NCI-H2081 (cell line): ENCODE results near the gene ZNF423.
"Not testable (repeated sequence)": the region's sequence is repeated elsewhere in the genome, so short reads cannot be mapped to it uniquely, and the experiment has no call there.

Experiments used
- DNase-seq, 2 experiments: peaks; one replicate each; lab custom pipeline; 2025; lab: John Stamatoyannopoulos, UW

ZNF423 gene

DNA sequence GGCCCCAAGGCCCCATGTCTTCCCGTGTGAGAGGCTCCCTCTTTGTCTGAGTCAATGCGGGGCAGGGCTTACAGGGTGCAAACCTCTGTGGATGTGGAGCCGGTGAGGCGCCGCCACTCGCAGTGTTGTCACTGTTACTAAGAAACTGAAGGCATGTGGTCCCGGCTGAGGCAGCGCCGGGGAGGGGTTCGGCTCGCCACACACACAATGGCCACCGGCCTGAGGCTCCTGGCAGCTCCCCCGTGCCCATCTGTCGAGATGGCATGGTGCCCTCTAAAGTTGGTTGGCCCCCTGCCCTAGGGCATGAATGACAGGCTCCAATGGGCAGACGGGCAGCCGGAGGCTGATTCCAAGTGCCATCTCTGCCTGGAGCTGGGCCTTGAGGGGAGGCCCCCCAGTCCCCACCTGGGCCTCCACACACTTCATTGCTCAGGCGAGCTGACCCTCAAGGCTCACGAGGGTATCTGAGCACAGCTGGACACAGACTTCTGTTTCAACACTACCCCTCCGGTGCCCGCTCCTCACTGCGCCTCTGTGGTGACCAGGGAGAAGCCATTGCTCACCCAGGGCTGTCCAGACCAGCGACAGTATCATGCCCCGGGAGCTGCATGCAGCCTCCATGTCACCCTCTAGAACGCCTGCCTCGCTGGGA, 345.1 kb downstream of the ZNF423 start:
- DNase-seq: no peak

DNA sequence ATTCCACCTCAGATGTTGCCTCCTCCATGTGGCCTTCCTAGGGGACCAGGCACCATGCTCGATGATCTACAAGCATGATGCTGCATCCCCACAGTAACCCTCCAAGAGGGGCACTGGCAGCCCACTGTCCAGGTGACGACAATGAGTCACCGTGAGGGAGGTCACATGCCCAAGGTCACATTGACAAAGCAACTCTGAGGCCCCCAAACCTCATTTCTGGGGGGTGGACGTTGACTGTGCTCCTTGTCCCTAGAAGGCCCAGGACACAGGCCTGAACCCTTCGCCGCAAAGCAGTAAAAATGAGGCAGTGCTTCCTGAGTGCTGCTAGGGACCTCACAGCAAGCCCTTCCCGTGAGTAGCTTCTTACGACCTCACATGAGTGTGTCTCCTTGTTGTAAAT, 345.8 kb downstream of the ZNF423 start:
- no peak for DNase-seq

DNA sequence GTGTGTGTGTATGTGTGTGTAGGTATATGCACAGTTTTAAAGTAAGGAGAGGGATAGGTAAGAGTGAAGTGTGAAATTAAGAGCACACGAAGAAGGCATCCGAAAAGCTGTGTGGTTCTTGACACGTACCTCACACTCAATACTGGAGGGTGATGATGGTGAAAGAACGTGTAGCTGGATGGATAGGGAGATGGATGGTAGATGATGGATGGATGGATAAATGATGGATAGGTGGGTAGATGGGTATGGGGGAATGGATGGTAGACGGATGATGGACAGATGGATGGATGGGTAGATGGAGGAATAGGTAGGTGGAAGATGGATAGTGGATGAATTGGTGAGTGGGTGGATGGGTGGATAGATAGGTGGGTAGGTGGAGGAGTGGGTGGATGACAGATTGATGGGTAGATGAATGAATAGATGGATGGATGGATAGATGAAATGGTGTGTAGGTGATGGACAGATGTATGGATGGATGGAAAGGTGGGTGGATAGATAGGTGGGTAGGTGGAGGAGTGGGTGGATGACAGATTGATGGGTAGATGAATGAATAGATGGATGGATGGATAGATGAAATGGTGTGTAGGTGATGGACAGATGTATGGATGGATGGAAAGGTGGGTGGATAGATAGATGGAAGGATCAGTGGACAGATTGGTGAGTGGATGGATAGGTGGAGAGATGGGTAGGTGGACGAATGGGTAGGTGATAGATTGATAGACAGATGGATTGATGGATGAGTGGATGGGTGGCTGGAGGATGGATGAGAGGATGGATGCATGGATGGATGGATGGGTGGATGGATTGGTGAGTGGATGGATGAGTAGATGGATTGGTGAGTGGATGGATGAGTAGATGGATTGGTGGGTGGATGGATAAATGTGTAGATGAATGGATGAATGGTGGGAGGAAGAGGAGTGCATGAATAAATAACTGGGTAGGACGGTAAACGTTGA, 349.6 kb downstream of the ZNF423 start:
- not testable (repeated sequence) for DNase-seq

DNA sequence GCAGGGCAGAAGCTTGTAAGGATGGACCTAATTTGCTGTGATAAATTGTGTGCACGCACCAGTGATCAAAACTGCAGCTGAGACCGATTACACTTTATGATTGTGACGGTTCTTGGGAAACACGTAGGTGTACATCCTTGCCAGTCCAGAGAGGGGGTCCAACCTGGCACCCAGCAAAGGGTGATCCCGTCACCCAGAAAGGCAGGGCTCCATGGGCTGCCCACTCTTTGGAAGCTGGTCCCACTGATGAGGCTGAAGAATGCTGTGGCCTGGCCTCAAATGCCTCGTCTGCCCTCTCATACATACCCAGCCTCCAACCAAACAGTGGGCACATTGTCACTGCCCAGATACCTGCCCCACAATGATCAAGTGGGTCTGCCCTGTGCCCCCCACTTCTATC, 350.4 kb downstream of the ZNF423 start:
- no peak for DNase-seq

DNA sequence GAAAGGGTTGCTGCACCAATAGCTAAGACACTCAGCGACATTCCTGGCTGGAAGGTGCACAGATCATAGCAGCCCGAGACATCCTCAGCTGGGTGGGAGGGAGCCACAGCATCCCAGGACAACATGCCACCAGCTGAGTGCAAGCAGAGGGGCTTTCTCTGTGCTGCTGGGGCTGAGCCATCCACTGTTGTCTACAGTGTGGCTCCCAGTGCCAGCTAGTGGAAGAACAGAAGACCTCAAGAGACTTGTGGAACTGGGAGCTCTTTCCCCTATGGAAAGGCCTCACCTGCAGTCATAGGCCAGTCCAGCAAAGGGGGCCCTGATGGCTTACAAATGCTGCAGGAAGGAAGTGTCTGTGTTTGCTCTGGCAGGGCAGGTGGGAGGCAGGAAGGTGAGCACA, 351.3 kb downstream of the ZNF423 start:
- no peak for DNase-seq

DNA sequence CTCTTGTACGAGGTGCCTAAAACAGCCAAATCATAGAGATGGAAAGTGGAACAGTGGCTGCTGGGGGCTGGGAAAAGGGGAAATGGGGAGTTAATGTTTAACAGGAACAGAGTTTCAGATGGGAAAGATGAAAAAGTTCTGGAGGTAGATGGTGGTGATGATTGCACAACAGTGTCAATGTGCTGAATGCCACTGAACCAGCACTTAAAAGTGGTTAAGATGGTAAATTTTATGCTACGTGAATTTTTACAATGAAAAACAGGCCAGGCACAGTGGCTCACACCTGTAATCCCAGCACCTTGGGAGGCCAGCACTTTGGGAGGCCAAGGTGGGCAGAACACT, 351.9 kb downstream of the ZNF423 start:
- DNase-seq: no peak

DNA sequence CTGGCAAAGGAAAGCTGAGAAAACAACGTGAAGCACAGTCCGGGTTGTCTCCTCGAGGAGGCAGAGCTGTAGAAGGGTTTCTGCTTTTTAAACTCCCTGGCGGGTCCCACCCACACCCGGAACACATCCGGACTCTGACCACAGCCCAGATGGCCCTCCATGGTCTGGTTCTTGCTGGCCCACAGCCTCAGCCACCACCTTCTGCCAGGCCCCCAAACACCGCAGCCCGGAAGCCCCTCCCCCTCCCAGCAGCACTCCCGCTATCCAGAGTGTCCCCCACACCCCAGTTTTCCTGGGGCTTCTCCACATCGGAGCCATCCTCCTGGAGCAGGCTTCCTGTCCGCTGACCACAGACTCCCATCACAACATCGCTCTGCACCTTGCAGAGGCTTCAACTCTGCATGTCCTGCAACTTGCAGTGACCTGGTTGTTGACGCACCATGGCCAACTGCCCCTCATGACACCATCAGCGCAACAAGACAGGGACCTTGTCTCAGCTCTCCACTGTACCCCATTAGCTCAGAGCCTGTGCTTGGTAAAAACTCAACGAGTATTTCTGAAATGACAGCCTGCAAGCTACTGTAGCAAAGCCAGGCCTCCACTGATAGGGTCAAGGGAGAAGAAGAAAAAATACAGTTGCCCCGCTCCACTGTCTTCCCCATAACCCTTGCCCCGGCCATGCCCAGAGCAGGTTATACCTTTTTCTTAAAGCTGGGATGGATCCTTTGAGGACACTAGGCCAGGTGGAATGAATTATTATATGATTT, 352.5 kb downstream of the ZNF423 start:
- DNase-seq: no peak

DNA sequence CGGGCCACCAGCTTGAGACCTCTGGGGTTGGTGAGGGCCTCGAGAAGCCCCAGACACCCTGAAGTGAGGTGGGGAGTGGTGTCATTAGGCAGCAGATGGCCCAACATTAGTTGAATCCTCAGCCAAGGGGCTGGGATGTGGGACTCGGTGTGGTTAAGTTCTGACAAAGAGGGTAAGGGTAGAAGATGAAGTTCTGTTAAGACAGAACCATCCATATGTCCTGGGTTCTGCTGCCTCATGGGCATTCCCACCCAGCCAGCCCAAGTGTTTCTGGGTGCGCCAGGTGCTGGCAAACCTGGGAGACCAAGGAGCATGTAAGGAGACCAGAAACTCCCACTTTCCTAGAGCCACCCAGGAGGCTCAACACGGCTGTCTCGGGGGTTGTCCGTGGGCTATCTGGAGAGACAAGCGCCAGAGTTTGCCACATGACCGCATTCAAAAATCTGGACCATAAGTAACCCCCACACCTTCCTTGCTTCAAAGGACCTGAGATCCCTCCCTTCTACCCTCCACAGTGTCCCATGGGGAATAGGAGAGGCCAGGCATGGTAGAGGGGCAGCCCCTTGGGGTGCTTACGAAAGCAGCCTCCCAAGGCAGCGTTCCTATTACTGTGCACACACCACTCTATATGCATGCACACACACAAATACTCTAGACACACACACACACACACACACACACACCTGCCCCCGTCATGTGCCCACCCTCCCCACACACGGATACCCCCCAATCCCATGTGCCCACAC, 353.6 kb downstream of the ZNF423 start:
- DNase-seq: no peak

DNA sequence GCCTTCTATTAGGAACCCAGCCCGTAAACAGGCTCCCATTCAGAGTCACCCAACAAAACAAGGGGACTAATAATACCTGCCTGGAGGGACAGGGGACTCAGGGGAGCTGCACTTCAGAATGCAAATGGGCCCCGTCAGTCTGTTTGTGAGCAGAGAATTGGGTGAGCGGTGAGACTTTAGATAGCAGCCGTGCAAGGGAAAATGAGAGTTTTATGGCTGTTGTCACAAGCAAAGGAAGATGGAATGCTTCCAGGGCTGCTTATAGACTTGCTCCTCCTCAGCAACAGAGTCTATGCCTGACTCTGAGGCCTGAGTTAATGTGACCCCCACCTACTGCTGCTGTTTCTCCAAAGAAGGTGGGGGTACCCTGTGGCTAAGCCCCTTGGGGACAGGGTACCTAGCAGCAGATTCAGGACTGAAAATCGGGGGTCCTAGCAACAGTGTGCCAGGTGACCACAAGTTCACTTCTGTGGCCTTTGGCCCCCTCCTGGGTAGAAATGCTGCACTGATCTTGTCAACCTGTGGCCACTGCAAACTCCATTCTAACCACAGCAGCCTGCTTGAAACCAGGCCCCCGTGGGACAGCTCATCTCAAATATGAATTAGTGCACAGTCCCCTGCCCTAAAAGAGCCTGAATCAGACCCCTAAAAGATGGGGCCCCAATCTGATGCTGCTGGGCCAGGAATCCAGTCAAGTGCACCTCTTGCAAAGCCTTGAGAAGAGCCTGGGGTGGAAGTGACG, 355.9 kb downstream of the ZNF423 start:
- DNase-seq: no peak

DNA sequence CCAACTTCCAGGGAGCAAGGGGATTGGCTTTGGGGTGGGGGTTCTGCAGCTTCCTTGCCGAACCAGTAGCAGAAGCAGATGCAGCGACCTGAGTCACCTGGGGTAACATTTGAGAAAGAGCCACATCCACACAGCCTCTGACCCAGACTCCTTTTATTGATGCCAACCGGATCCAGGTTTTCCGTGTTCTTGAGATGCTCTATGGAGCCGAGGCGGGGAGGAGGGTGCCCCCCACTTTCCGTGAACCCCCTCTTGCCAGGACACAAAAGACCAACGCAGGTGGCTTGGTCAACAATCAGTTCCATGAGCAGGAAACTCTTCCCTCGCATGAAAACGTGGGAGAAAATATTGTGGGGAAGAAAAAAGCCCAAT, 356.5 kb downstream of the ZNF423 start:
- no peak for DNase-seq

DNA sequence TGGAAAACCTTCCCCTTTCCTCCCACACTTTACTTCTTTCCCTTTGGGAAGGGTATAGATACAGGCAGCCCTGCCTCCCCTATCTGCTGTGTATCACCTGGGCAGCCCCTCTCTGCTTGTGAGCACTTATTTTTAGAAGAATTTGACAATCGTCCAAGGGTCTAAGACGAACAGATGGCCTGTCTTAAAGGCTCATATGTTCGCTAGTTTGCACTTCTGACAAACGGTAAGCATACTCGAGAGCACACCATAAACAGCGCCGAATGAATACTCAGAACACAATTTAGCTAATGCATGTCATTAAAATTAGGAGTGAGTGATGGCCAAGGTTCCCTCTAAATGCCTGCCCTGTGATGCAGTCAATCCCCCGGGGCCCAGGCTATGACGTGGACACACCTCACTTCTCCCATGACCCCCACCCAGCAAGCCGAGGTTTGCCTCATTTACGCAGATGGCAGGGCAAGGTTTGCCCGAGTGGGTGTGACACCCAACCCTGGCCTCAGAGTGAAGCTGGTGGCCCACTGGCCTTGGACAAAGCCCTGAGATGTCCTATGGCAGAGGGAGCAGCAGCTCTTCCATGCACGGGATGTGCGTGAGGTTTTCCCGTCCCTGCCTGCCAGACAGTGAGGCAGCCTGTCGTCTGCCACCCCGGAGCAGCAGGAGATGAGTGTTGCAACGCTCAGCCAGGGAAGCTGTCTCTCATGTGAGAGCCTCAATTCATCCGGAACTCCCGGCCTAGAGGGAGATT, 357.1 kb downstream of the ZNF423 start:
- no peak for DNase-seq

DNA sequence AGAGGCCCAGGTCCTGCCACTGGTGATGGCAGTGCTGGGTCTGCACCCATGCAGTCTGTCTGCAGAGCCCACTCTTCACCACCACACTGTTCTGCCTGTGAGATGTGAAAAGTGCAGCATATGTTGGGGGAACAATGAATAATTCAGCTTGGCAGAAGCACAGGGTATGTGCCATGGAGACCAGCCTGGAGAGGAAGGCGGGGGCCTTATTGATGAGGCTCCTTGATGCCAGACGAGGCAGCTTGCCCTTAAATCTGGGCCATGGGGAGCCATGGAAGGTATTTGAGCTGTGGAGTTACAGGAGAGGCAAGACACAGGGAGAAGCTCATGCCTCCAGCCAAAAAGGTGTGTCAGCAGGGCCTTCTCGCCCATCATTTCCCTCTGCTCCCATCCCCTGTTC, 357.6 kb downstream of the ZNF423 start:
- DNase-seq: no peak

DNA sequence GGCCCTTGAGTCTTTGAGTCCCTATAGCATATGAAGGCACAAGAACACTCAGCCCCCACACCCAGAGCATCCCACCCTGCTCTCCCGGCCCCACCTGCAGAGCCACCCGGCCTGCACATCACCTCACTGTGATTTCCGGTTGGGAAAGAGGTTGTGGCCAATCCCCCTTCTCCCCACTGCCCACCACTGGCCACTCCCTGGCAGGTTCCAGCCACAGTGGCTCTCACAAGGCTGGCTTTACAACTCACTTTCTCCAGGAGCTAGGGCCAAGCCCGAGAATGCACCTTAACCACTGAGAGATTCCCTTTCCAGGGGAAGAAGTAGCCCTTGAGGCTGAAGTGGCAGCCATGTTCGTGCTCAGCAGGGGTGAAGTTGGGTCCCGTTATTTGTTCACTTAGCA, 358.4 kb downstream of the ZNF423 start:
- no peak for DNase-seq

DNA sequence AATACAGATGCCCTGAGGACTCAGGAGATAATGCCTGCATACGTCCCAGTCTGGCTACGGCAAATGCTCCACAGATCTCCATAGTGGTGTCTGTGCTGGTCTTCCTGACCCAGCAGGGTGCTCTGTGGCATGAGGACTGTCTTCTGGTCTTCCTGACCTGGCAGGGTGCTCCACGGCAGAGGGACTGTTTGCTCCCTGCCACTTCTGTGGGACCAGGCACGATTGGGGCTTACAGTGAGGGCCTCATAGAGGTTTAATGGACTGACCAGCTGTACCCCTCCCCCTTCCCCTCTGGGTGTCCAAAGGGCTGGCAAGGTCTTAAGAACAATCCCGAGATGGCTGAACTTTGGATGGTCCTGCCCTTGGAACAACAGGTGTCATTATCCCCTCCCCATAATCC, 359.3 kb downstream of the ZNF423 start:
- DNase-seq: no peak

DNA sequence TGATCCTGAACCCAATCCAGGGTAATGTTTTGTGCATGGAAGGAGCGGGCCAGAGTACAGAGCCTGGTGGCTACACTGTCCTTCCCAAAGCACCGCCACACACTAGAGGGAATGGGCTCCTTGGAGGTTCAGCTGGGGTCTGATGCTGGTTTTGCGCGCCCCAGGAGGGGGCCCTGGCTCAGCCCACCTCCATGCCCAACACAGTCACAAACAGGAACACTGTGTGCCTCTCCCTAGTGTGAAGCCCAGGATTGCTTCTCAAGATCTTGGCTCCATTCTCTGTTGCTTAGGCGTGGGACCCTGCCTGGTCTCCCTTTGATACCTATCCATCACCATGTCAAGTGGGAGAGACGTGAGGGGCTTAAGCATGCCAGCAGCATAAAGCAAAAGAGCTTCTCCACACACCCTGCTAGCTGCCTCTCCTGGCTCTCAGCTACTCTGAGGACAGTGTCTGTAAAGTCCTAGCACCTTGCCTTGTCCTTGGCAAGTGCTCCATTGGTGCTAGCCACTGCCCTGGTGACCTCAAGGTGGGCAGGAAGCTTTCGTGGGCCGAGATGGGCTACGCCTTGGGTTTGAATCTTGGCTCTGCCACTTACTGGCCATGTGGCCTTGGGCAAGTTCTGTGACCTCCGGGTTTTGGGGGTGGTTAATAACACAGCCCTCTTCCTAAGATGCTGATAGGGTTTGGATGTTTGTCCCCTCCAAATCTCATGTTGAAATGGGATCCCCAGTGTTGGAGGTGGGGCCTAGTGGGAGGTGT, 360.1 kb downstream of the ZNF423 start:
- no peak for DNase-seq

DNA sequence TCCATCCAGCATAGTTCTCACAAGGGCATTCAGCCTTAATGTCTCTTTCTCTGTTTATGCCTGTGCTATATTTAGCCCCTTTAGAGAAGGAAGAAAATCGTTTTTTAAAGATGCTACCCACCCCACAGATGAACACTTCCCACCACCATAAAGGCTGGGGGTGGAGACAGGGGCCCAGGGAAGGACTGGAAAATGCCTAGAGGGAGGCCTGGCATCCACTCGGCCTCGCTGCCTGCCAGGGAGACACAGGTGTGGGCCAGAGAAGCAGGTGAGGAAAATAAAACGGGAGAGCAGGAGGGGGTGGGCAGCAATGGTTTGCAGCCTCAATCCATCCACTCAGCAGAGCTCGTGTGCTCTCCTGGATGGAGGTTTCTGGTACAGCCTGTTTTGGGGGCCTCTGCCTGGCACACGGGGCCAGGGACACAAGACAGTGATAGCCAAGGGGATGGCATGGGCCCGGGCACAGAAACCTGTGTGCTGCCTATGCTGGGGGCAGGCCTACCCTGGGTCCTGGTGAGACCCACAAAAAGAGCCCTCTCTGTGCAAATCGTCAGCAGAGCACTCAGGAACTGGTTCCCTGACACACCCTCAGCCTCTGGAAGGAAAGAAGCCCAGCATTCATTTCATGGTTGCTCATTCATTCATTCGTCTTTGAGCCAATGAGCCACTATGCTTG, 360.9 kb downstream of the ZNF423 start:
- no peak for DNase-seq

DNA sequence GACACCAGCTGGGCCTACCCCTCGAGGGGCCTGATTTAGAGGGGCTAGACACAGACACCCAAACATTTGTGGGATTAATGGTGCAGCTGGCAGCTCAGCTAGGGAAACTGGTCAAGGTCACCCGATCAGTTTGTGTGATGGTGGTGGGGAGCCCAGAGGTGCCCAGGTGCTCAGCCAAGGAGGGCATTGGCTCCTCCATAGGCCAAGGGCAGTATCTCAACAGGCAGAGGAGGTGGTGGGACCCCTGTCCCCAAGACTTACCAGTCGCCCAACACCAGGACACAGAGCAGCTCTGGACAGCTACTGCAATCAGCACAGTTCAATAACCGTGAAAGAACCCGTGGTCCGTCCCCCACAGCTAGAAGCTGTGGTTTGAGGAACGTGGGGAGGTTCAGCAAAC, 361.4 kb downstream of the ZNF423 start:
- DNase-seq: no peak

DNA sequence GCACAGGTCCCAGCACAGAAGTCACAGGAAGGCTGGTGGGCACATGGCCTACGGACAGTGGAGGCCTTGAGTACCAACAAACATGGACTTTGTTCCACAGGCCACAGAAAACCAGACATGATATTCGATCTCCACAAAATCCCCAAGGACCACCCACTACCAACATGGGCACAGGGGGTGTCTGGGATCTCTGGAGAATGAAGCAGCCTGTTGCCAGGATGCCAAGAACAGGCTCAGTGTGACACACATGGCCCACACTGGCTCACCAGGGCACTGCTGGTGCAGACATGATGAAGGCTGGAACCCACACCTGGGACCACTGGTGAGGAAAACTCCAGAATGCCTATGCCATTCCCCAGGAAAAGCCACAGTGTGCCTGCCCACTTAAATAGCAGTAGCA, 362.1 kb downstream of the ZNF423 start:
- DNase-seq: no peak

DNA sequence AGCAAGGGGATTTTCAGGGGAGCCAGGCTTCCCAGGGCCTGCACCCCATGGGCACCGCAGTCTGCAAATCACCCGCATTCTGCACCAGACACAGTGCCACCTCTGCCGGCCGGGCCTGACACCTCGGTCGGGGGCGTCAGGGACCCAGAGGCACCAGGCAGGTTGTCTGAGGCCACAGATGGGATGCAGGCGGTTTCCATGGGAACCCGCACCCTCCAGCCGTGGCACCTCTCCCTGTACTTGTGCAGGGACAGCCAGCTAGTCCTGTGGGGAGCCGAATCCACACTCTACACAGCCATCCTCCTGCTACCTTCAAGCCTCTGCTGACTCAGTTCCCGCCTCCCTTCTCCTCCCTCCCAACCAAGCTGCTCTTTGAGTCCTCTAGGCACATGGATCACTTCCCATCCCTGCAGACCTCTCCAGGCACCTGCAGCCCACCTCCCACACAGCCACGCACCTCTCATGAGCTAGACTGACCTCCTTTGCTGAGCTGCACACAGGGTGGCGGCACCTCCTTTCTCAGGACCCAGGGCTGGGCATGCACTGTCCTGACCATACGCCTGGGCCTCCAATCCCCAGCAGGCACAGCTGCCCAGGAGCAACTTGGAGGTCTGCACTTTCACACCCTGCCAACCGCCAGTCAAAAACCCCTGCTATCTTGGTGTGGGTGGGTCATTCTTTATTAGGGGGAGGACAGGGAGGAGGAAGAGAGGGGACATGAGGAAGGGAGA, 362.9 kb downstream of the ZNF423 start:
- no peak for DNase-seq
